Pericardium fibroblast (primary cell): ENCODE measurements around the gene MAP10. TPM values are rescaled to one million over a fixed set of nuclear protein-coding genes. Genes with fewer than 3 reads are reported as not detected.

ENCODE experiments used
- total RNA-seq: library from RNA; depleted of rRNA; stranded (reverse); fragments of >200 nt; gene quantifications from 2 replicates; pipeline ENCODE4 v1.2.3, GENCODE V29; 2015

Gene MAP10, protein sequence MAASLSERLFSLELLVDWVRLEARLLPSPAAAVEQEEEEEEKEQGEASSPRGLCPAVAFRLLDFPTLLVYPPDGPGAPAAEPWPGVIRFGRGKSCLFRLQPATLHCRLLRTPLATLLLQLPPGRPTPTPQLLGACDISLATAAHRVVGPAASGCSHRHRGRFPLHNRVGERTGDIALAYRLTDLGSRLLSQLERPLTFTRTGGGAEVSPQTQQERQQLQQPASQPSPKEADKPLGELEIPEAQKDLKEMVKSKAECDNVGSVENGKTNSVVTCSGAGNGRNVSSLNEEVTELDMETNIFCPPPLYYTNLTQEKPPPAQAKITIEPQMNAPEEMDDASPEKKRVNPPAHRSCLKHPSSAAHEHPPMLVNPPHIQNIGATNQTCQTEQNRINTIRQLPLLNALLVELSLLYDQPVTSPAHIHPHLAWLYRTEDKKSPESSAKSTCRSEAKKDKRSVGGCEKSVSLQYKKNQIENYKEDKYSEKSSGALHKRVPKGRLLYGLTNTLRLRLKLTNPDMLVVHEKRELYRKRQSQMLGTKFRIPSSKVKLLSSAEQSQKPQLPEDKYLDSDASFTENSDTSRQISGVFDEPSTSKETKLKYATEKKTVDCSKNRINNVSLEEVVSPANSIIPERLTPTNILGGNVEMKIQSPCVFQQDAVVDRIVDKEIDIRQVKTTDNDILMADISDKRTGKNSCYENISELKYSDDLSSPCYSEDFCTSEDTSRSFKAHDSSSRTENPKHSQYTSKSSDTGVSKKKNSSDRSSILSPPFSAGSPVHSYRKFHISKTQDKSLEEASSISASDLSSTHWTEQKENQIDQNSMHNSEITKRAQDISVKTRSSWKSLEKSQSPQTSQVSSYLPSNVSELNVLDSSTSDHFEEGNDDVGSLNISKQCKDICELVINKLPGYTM
- total RNA-seq: 0.68 and 1.4 TPM in 2 replicates

DNA sequence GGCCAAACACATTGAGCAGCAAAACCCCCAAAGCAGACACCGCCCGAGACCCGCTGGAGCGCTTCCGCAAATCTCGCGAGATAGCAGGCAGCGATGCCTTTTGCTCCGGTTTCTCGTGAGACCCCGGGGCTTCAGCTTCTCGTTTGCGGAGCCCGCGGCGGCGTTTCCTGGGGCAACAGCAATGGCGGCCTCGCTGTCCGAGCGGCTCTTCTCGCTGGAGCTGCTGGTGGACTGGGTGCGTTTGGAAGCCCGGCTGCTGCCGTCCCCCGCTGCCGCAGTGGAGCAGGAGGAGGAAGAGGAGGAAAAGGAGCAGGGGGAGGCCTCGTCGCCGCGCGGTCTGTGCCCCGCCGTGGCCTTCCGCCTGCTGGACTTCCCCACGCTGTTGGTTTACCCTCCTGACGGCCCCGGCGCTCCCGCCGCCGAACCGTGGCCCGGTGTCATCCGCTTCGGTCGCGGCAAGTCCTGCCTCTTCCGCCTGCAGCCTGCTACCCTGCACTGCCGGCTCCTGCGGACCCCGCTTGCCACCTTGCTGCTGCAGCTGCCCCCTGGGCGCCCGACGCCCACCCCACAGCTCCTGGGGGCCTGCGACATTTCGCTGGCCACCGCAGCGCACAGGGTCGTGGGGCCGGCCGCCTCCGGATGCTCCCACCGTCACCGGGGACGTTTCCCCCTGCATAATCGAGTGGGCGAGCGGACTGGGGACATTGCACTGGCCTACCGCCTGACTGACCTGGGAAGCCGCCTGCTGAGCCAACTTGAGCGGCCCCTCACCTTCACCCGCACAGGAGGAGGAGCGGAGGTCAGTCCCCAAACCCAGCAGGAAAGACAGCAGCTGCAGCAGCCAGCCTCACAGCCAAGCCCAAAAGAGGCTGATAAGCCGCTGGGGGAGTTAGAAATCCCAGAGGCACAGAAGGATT lies at the start of gene MAP10:
Gene MAP10, plus strand, starts transcription at position 148 of the 917 bp plus-strand sequence. Its CDS starts 34 bp downstream, at position 182.

Other genes with a start within 250 kb of the MAP10 start
- 2.6 and 18.0 TPM in 2 replicates for gene SIPA1L2, start 175.3 kb upstream of the MAP10 start, total RNA-seq
- gene NTPCR, start 145.2 kb downstream of the MAP10 start, total RNA-seq: 22.1 and 27.0 TPM in 2 replicates